Activated CD8-positive, alpha-beta T cell treated with anti-CD3 and anti-CD28 coated beads for 36 hours (primary cell): ENCODE results near the gene ING2. TPM values are rescaled to one million over a fixed set of nuclear protein-coding genes. Genes with fewer than 3 reads are reported as not detected.

Source experiments
- ATAC-seq: fragments of 200-7000 bp; cut with Tn5 transposase; one replicate; pipeline ENCODE4 v1.10.0; 2021; ENCODE audit warnings: mild to moderate bottlenecking, moderate library complexity
- CTCF ChIA-PET: fragments of 350-600 bp; sonication (Branson Sonifier 250); formaldehyde crosslinking; loops from one replicate; lab custom pipeline; 2021; ENCODE audit warnings: antibody characterized with exemption; lab: Charles Lee
- POLR2A ChIA-PET: fragments of 350-600 bp; sonication (Branson Sonifier 250); formaldehyde crosslinking; loops from one replicate; lab custom pipeline; 2021; ENCODE audit warnings: antibody characterized with exemption; lab: Charles Lee
- DNase-seq: peaks from one replicate; pipeline ENCODE4 v3.0.0-alpha.2; 2020
- H3K27ac Mint-ChIP-seq: one replicate; pipeline ENCODE4 v1.8.0; 2021; ENCODE audit warnings: mild to moderate bottlenecking, mixed read lengths
- H3K27me3 Mint-ChIP-seq: one replicate; pipeline ENCODE4 v1.8.0; 2021; ENCODE audit warnings: mixed read lengths
- H3K36me3 Mint-ChIP-seq: one replicate; pipeline ENCODE4 v1.8.0; 2021; ENCODE audit warnings: low read depth, mixed read lengths
- H3K4me1 Mint-ChIP-seq: one replicate; pipeline ENCODE4 v1.8.0; 2021; ENCODE audit warnings: low read depth, mixed read lengths
- H3K4me3 Mint-ChIP-seq: one replicate; pipeline ENCODE4 v1.8.0; 2021; ENCODE audit warnings: mild to moderate bottlenecking, moderate library complexity, mixed read lengths
- H3K9me3 Mint-ChIP-seq: one replicate; pipeline ENCODE4 v1.8.0; 2021; ENCODE audit warnings: mixed read lengths
- intact Hi-C: fragments of 100-400 bp; cut with micrococcal nuclease; formaldehyde crosslinking; loops from one replicate; pipeline ENCODE4 v1.10.0; 2022
- total RNA-seq, 2 experiments: library from RNA; stranded (reverse); gene quantifications; one replicate each; pipeline ENCODE4 v1.2.3, GENCODE V29; 2021
- TF ChIP-seq, protein P1 (sequence below): fragments of 200-600 bp; IDR thresholded peaks from one replicate; pipeline ENCODE4 v1.8.0; 2022; ENCODE audit warnings: antibody characterized with exemption, mild to moderate bottlenecking

ING2 gene
- total RNA-seq, 2 experiments from 2014 or later = 18.2 to 21.0 TPM

- peaks cover 19% of the 10 kb centered on the region for H3K36me3 Mint-ChIP-seq
- CTCF ChIA-PET = no interaction called here
- H3K9me3 Mint-ChIP-seq = no peaks in the 10 kb centered on the region
- no peaks in the 10 kb centered on the region for H3K27me3 Mint-ChIP-seq
- DNase-seq = no peak
- POLR2A ChIA-PET = no interaction called here
- intact Hi-C loops = no loop called here
- peaks cover 4% of the 10 kb centered on the region for H3K4me1 Mint-ChIP-seq
- no peak overlapping the region for H3K4me3 Mint-ChIP-seq
- TF ChIP-seq, protein P1, sequence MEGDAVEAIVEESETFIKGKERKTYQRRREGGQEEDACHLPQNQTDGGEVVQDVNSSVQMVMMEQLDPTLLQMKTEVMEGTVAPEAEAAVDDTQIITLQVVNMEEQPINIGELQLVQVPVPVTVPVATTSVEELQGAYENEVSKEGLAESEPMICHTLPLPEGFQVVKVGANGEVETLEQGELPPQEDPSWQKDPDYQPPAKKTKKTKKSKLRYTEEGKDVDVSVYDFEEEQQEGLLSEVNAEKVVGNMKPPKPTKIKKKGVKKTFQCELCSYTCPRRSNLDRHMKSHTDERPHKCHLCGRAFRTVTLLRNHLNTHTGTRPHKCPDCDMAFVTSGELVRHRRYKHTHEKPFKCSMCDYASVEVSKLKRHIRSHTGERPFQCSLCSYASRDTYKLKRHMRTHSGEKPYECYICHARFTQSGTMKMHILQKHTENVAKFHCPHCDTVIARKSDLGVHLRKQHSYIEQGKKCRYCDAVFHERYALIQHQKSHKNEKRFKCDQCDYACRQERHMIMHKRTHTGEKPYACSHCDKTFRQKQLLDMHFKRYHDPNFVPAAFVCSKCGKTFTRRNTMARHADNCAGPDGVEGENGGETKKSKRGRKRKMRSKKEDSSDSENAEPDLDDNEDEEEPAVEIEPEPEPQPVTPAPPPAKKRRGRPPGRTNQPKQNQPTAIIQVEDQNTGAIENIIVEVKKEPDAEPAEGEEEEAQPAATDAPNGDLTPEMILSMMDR = no peak
- no peak overlapping the region for H3K27ac Mint-ChIP-seq
- no peak for ATAC-seq
Observed at GRCh38 chr4:183515411-183515810, 10.6 kb downstream of the ING2 start.

- no peak overlapping the region for H3K4me3 Mint-ChIP-seq
- intact Hi-C loops = no loop called here
- H3K27ac Mint-ChIP-seq = no peak overlapping the region
- TF ChIP-seq, protein P1 = no peak
- CTCF ChIA-PET = interaction anchor here (1.6 kb wide), 1 partner anchor 10 kb away, joined by 5 read pairs; no protein-coding TSS in a partner anchor
- ATAC-seq = no peak
- no peaks in the 10 kb centered on the region for H3K27me3 Mint-ChIP-seq
- POLR2A ChIA-PET = no interaction called here
- peaks cover 6% of the 10 kb centered on the region for H3K36me3 Mint-ChIP-seq
- no peaks in the 10 kb centered on the region for H3K9me3 Mint-ChIP-seq
- DNase-seq = no peak
- H3K4me1 Mint-ChIP-seq = peaks cover 3% of the 10 kb centered on the region
Observed at GRCh38 chr4:183517194-183517593, 12.3 kb downstream of the ING2 start.

DNA sequence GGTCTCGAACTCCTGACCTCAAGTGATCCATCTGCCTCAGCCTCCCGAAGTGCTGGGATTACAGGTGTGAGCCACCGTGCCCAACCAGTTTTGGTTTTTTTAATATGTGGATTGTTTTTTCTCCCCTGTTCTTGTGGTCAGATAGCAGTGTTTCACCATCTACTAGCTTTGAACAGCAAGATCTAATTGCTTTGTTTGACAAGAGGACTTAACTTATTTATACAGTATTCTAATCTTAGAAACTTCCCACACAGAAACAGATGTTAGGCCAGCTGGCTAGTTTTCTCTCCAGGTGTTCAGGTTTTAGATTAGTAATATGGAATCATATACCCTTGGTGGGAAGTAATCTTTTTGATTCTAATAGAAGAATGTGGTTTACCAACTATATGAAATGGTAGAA lies 12.9 kb downstream of the ING2 start:
- Mint-ChIP-seq H3K4me1 (peaks cover 3% of the 10 kb centered on the region), H3K27ac (no peak overlapping the region), H3K27me3 (no peaks in the 10 kb centered on the region), H3K9me3 (no peaks in the 10 kb centered on the region), H3K36me3 (peaks cover 4% of the 10 kb centered on the region), H3K4me3 (no peak overlapping the region)
- intact Hi-C loops = no loop called here
- CTCF ChIA-PET = no interaction called here
- TF ChIP-seq, protein P1 = no peak
- ATAC-seq (no peak), DNase-seq (no peak)
- POLR2A ChIA-PET = no interaction called here

DNA sequence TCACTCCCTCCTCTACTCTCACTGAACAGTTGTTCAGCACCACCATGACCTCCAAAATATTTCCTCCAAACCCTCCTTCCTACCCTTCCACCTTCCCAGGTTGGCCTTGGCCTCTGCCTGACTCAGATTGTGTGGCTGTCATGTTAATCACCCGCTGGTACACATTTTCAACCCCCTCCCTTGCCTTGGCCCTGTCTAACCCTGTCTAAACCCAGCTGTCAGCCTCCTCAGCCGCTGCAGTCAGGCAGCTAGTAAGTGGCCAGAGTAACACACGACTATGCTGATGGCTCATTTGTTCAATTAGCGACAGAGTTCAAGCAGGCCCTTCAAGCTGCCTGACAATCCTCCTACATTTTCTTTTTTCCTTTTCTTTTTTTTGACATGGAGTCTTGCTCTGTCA lies 18.0 kb downstream of the ING2 start:
- Mint-ChIP-seq H3K4me1 (no peaks in the 10 kb centered on the region), H3K27ac (no peak overlapping the region), H3K9me3 (no peaks in the 10 kb centered on the region), H3K4me3 (no peak overlapping the region), H3K36me3 (no peaks in the 10 kb centered on the region), H3K27me3 (peaks cover 6% of the 10 kb centered on the region)
- TF ChIP-seq, protein P1 = no peak
- ChIA-PET CTCF (interaction anchor here (0.6 kb wide), 1 partner anchor 33 kb away, joined by 3 read pairs; no protein-coding TSS in a partner anchor), POLR2A (no interaction called here)
- intact Hi-C loops = no loop called here
- no peak for DNase-seq
- no peak for ATAC-seq

- Mint-ChIP-seq H3K27me3 (peaks cover 21% of the 10 kb centered on the region), H3K9me3 (no peaks in the 10 kb centered on the region), H3K4me1 (no peaks in the 10 kb centered on the region), H3K36me3 (no peaks in the 10 kb centered on the region), H3K27ac (no peak overlapping the region), H3K4me3 (no peak overlapping the region)
- DNase-seq (no peak), ATAC-seq (no peak)
- TF ChIP-seq, protein P1 = no peak
- ChIA-PET CTCF (no interaction called here), POLR2A (no interaction called here)
- intact Hi-C loops = no loop called here
Observed at GRCh38 chr4:183527326-183527725, 22.5 kb downstream of the ING2 start.
